ENCODE measurements around the gene TTC27. TPM values are rescaled to one million over a fixed set of nuclear protein-coding genes. Genes with fewer than 3 reads are reported as not detected.

Gene TTC27
- total and polyA plus RNA-seq, 10 of the 15 experiments (the other 5 are each of a cell fraction or from before 2014, with no cell fraction given): 20.4 to 34.9 (median 26.0) TPM

DNA sequence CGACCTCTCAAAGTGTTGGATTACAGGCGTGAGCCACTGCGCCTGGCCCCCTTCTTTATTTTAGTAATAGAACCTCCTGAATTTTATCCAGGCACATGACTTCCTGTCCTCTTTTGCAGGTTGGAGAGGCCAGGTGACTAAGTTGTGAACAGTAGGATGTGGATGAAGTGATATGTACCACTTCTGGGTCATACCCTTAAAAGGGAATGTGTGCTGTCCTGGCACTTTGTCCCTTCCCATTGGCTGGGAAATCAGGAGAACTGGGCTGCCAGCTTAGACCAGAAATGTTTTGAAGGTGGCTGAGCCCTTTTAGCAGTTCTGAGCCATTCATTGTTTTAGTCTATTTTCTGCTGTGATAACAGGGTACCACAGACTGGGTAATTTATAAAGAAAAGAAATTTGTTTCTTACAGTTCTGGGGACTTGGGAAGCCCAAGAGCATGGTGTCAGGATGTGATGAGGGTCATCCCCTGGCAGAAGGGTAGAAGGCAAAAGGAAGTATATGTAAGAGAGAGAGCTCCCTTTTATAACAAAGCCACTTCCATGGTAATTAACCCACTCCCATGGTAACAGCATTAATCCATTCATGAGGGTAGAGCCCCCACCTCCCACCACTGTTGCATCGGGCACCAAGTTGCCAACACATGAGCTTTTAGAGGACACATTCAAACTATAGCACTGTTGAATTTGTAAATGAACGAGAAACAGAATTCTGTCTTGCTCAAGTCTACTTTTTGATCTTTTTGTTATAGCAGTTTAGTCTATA, 79.1 kb downstream of the TTC27 start:
- ChIA-PET SMC1A (ENCODE audit: uncharacterized antibody, unreplicated experiment) (interaction anchor here (1.1 to 1.3 kb wide), 2 partner anchors 13 to 37 kb away, joined by 3 to 5 read pairs; no protein-coding TSS in a partner anchor), POLR2A (no interaction called here), CTCF (interaction anchor here (0.7 kb wide), 1 partner anchor 12 kb away, joined by 4 read pairs; no protein-coding TSS in a partner anchor), RAD21 (ENCODE audit: unreplicated experiment) (no interaction called here)
- no peaks in the 10 kb centered on the region for H3K9me3 ChIP-seq (replicated peaks; ENCODE audit: control insufficient read depth, insufficient read depth, low read length)
- no peaks in the 10 kb centered on the region for H4K20me1 ChIP-seq (ENCODE audit: control insufficient read depth, insufficient read depth)
- H3K4me3 ChIP-seq: no peak overlapping the region
- no peak for TF ChIP-seq ATF3 (IDR thresholded peaks at IDR 0.05; ENCODE audit: borderline replicate concordance, extremely low read depth, low read depth, low read length)
- TF ChIP-seq ETV6 (conservative IDR thresholded peaks at IDR 0.05 in 1 of 2, IDR thresholded peaks at IDR 0.05 in 1 of 2; ENCODE audit: borderline replicate concordance in 1 of 2, low read depth in 1 of 2): no peak
- no peak for TF ChIP-seq PAX8 (IDR thresholded peaks at IDR 0.05)
- TF ChIP-seq EZH2 (IDR thresholded peaks at IDR 0.05; ENCODE audit: borderline replicate concordance, control insufficient read depth, low read depth, low read length): no peak
- no peak for TF ChIP-seq ASH2L (IDR thresholded peaks at IDR 0.05; ENCODE audit: borderline replicate concordance, low read depth)
- TF ChIP-seq BCLAF1 (IDR thresholded peaks at IDR 0.05): no peak
- TF ChIP-seq SIN3A (IDR thresholded peaks at IDR 0.05; ENCODE audit: low read depth, low read length): no peak
- TF ChIP-seq NBN (IDR thresholded peaks at IDR 0.05): no peak
- no peak for TF ChIP-seq HDGF (IDR thresholded peaks at IDR 0.05)
- no peak for TF ChIP-seq BACH1 (IDR thresholded peaks at IDR 0.05; ENCODE audit: borderline replicate concordance)
- TF ChIP-seq ZNF384 (IDR thresholded peaks at IDR 0.05; ENCODE audit: borderline replicate concordance, low read depth, low read length): no peak
- in situ Hi-C loops (cut with MboI): no loop called here
- H2AFZ ChIP-seq (ENCODE audit: control insufficient read depth, low read depth, low read length): no peak overlapping the region
- no peaks in the 10 kb centered on the region for H3K79me2 ChIP-seq (ENCODE audit: control insufficient read depth, insufficient read depth, low read length)
- H3K4me2 ChIP-seq (ENCODE audit: control insufficient read depth, insufficient read depth): no peak overlapping the region
- intact Hi-C loops (cut with micrococcal nuclease; ENCODE audit: unreplicated experiment): no loop called here
- peaks cover 0 to 3% of the 10 kb centered on the region in 2 experiments; a peak in 1 of 4 replicates for H3K36me3 ChIP-seq (ENCODE audit: control insufficient read depth in 2 of 2, insufficient read depth in 2 of 2, low read length in 1 of 2)
- H3K4me1 ChIP-seq (ENCODE audit: control insufficient read depth, insufficient read depth, low read length): no peaks in the 10 kb centered on the region
- no peak for DNase-seq (ENCODE audit: low read depth, low spot score)
- 88% methylated on average over 5 of the region's 5 CpGs for WGBS (ENCODE audit: insufficient coverage, insufficient replicate concordance, low lambda C conversion rate, missing lambda C conversion rate)
- BruUV-seq (replicated peaks): no TSS peak
- H3K27me3 ChIP-seq (replicated peaks in 1 of 2; ENCODE audit: control insufficient read depth in 2 of 2, insufficient read depth in 2 of 2, low read length in 1 of 2): no peaks in the 10 kb centered on the region
- H3K9ac ChIP-seq (ENCODE audit: control insufficient read depth, insufficient read depth, low read length): no peak overlapping the region
- no peak for FAIRE-seq
- no peak for ATAC-seq
- H3K27ac ChIP-seq (ENCODE audit: control insufficient read depth, insufficient read depth): no peak overlapping the region
